Esophagus squamous epithelium (tissue), 4 donors: ENCODE measurements around the gene UNK.

ENCODE experiments used
- POLR2A ChIP-seq, 4 donors: fragments of 450-650 bp; IDR thresholded peaks; one replicate each; pipeline ENCODE4 v1.6.1; 2017; ENCODE audit warnings: antibody characterized with exemption in 4 of 4, mild to moderate bottlenecking in 4 of 4, moderate library complexity in 3 of 4
- TF ChIP-seq, protein P1 (sequence below), 6 experiments: fragments of 450-650 bp in 4 of 6; fragments of 200-600 bp in 2 of 6; sonication (generic) in 2 of 6; IDR thresholded peaks; one replicate each; pipeline ENCODE4 v1.5.1; 2016 to 2019; ENCODE audit warnings: antibody characterized with exemption in 6 of 6, mild to moderate bottlenecking in 4 of 6, moderate library complexity in 4 of 6

GRCh38 chr17:75765981-75766380 is 18.6 kb upstream of the UNK start:
- TF ChIP-seq, protein P1, sequence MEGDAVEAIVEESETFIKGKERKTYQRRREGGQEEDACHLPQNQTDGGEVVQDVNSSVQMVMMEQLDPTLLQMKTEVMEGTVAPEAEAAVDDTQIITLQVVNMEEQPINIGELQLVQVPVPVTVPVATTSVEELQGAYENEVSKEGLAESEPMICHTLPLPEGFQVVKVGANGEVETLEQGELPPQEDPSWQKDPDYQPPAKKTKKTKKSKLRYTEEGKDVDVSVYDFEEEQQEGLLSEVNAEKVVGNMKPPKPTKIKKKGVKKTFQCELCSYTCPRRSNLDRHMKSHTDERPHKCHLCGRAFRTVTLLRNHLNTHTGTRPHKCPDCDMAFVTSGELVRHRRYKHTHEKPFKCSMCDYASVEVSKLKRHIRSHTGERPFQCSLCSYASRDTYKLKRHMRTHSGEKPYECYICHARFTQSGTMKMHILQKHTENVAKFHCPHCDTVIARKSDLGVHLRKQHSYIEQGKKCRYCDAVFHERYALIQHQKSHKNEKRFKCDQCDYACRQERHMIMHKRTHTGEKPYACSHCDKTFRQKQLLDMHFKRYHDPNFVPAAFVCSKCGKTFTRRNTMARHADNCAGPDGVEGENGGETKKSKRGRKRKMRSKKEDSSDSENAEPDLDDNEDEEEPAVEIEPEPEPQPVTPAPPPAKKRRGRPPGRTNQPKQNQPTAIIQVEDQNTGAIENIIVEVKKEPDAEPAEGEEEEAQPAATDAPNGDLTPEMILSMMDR (IDR thresholded peaks at IDR 0.05) = no peak
- TF ChIP-seq POLR2A (IDR thresholded peaks at IDR 0.05) = no peak
